ENCODE results near the gene PPP2R2D.
"Not testable (repeated sequence)": the region's sequence is repeated elsewhere in the genome, so short reads cannot be mapped to it uniquely, and the experiment has no call there.

Gene PPP2R2D

GRCh38 chr10:131915990-131916766 is 15.4 kb downstream of the PPP2R2D start:
- CTCF ChIA-PET: no interaction called here
- Mint-ChIP-seq H3K27me3 (no peaks in the 10 kb centered on the region), H3K4me1 (peaks cover 16% of the 10 kb centered on the region), H3K4me3 (no peak overlapping the region), H3K36me3 (peaks cover 46% of the 10 kb centered on the region), H3K9me3 (no peaks in the 10 kb centered on the region), H3K27ac (no peak overlapping the region)
- DNase-seq: no peak

- H3K27ac Mint-ChIP-seq, H3K27me3 Mint-ChIP-seq, H3K4me3 Mint-ChIP-seq, DNase-seq, CTCF ChIA-PET, H3K9me3 Mint-ChIP-seq: not testable (repeated sequence)
- peaks cover 16% of the 10 kb centered on the region for H3K4me1 Mint-ChIP-seq
- H3K36me3 Mint-ChIP-seq: peaks cover 41% of the 10 kb centered on the region
Measured at GRCh38 chr10:131916767-131917160, 16.0 kb downstream of the PPP2R2D start.

- H3K36me3 Mint-ChIP-seq: peaks cover 36% of the 10 kb centered on the region
- H3K27me3 Mint-ChIP-seq, H3K4me3 Mint-ChIP-seq, H3K9me3 Mint-ChIP-seq, CTCF ChIA-PET, DNase-seq, H3K27ac Mint-ChIP-seq: not testable (repeated sequence)
- peaks cover 16% of the 10 kb centered on the region for H3K4me1 Mint-ChIP-seq
Measured at GRCh38 chr10:131917496-131917895, 16.7 kb downstream of the PPP2R2D start.

- DNase-seq, H3K9me3 Mint-ChIP-seq, H3K4me3 Mint-ChIP-seq, H3K27me3 Mint-ChIP-seq, CTCF ChIA-PET, H3K27ac Mint-ChIP-seq, H3K4me1 Mint-ChIP-seq: not testable (repeated sequence)
- H3K36me3 Mint-ChIP-seq: peaks cover 30% of the 10 kb centered on the region
Measured at GRCh38 chr10:131919461-131919860, 18.7 kb downstream of the PPP2R2D start.

- Mint-ChIP-seq H3K27ac (no peak overlapping the region), H3K36me3 (peaks cover 33% of the 10 kb centered on the region), H3K9me3 (peaks cover 9% of the 10 kb centered on the region), H3K27me3 (no peaks in the 10 kb centered on the region), H3K4me3 (no peak overlapping the region), H3K4me1 (peaks cover 7% of the 10 kb centered on the region)
- CTCF ChIA-PET: interaction anchor here (1.2 kb wide), 1 partner anchor 34 kb away, joined by 3 read pairs; no protein-coding TSS in a partner anchor
- no peak for DNase-seq
Measured at GRCh38 chr10:131920151-131920550, 19.3 kb downstream of the PPP2R2D start.

GRCh38 chr10:131920693-131921092 is 19.9 kb downstream of the PPP2R2D start:
- CTCF ChIA-PET: interaction anchor here (1.2 kb wide), 1 partner anchor 35 kb away, joined by 3 read pairs; no protein-coding TSS in a partner anchor
- Mint-ChIP-seq H3K9me3 (peaks cover 13% of the 10 kb centered on the region), H3K27me3 (no peaks in the 10 kb centered on the region), H3K36me3 (peaks cover 34% of the 10 kb centered on the region), H3K27ac (no peak overlapping the region), H3K4me1 (peaks cover 11% of the 10 kb centered on the region), H3K4me3 (no peak overlapping the region)
- DNase-seq: no peak

GRCh38 chr10:131921184-131921583 is 20.4 kb downstream of the PPP2R2D start:
- Mint-ChIP-seq H3K9me3 (peaks cover 13% of the 10 kb centered on the region), H3K36me3 (peaks cover 33% of the 10 kb centered on the region), H3K4me1 (peaks cover 11% of the 10 kb centered on the region), H3K27me3 (no peaks in the 10 kb centered on the region), H3K27ac (no peak overlapping the region), H3K4me3 (no peak overlapping the region)
- no peak for DNase-seq
- CTCF ChIA-PET: interaction anchor here (1.2 kb wide), 1 partner anchor 35 kb away, joined by 3 read pairs; no protein-coding TSS in a partner anchor

GRCh38 chr10:131923038-131923756 is 22.4 kb downstream of the PPP2R2D start:
- no peaks in the 10 kb centered on the region for H3K27me3 Mint-ChIP-seq
- peaks cover 29% of the 10 kb centered on the region for H3K4me1 Mint-ChIP-seq
- CTCF ChIA-PET: interaction anchor here (0.6 to 1.1 kb wide), 2 partner anchors 37 to 41 kb away, joined by 3 read pairs; no protein-coding TSS in a partner anchor
- peaks cover 13% of the 10 kb centered on the region for H3K9me3 Mint-ChIP-seq
- no peak overlapping the region for H3K27ac Mint-ChIP-seq
- peaks cover 42% of the 10 kb centered on the region for H3K36me3 Mint-ChIP-seq
- no peak for DNase-seq
- H3K4me3 Mint-ChIP-seq: no peak overlapping the region

- no peak for DNase-seq
- peaks cover 41% of the 10 kb centered on the region for H3K36me3 Mint-ChIP-seq
- CTCF ChIA-PET: no interaction called here
- no peak overlapping the region for H3K4me3 Mint-ChIP-seq
- H3K27ac Mint-ChIP-seq: no peak overlapping the region
- peaks cover 13% of the 10 kb centered on the region for H3K9me3 Mint-ChIP-seq
- no peaks in the 10 kb centered on the region for H3K27me3 Mint-ChIP-seq
- H3K4me1 Mint-ChIP-seq: peaks cover 46% of the 10 kb centered on the region
Measured at GRCh38 chr10:131925011-131925649, 24.3 kb downstream of the PPP2R2D start.

GRCh38 chr10:131925716-131926115 is 24.9 kb downstream of the PPP2R2D start:
- Mint-ChIP-seq H3K4me1 (peaks cover 50% of the 10 kb centered on the region), H3K27ac (no peak overlapping the region), H3K27me3 (no peaks in the 10 kb centered on the region), H3K4me3 (no peak overlapping the region), H3K9me3 (peaks cover 13% of the 10 kb centered on the region), H3K36me3 (peaks cover 44% of the 10 kb centered on the region)
- CTCF ChIA-PET: interaction anchor here (1.4 kb wide), 1 partner anchor 97 kb away, joined by 4 read pairs; no protein-coding TSS in a partner anchor
- DNase-seq: no peak

- no peaks in the 10 kb centered on the region for H3K27me3 Mint-ChIP-seq
- peaks cover 13% of the 10 kb centered on the region for H3K9me3 Mint-ChIP-seq
- no peak overlapping the region for H3K27ac Mint-ChIP-seq
- CTCF ChIA-PET: interaction anchor here (1.2 to 1.4 kb wide), 2 partner anchors 40 to 97 kb away, joined by 4 to 5 read pairs; no protein-coding TSS in a partner anchor
- no peak for DNase-seq
- H3K4me1 Mint-ChIP-seq: peaks cover 52% of the 10 kb centered on the region
- H3K36me3 Mint-ChIP-seq: peaks cover 41% of the 10 kb centered on the region
- no peak overlapping the region for H3K4me3 Mint-ChIP-seq
Measured at GRCh38 chr10:131926253-131926652, 25.4 kb downstream of the PPP2R2D start.

GRCh38 chr10:131926743-131927595 is 26.2 kb downstream of the PPP2R2D start:
- Mint-ChIP-seq H3K9me3 (peaks cover 13% of the 10 kb centered on the region), H3K4me3 (no peak overlapping the region), H3K36me3 (peaks cover 41% of the 10 kb centered on the region), H3K27ac (peak overlapping the region; percentile 20), H3K4me1 (peaks cover 57% of the 10 kb centered on the region), H3K27me3 (no peaks in the 10 kb centered on the region)
- CTCF ChIA-PET: interaction anchor here (1.2 to 1.4 kb wide), 2 partner anchors 41 to 96 kb away, joined by 4 to 5 read pairs; no protein-coding TSS in a partner anchor
- DNase-seq: no peak

- CTCF ChIA-PET: no interaction called here
- DNase-seq: peak; percentile 42
- Mint-ChIP-seq H3K27me3 (no peaks in the 10 kb centered on the region), H3K36me3 (peaks cover 36% of the 10 kb centered on the region), H3K9me3 (peaks cover 9% of the 10 kb centered on the region), H3K4me1 (peaks cover 61% of the 10 kb centered on the region), H3K4me3 (peak overlapping the region; percentile 56), H3K27ac (peak overlapping the region; percentile 89)
Measured at GRCh38 chr10:131928248-131929095, 27.7 kb downstream of the PPP2R2D start.
